ENCODE data around the gene PIP4K2C. TPM values are rescaled to one million over a fixed set of nuclear protein-coding genes. Genes with fewer than 3 reads are reported as not detected.

PIP4K2C gene
- total RNA-seq, 2 experiments from 2014 or later: 15.1 to 17.3 TPM

GRCh38 chr12:57553343-57554202, 37.4 kb upstream of the PIP4K2C start:
- ATAC-seq (ENCODE audit: poor library complexity) (no peak), DNase-seq (no peak)
- Histone ChIP-seq H3K27me3 (ENCODE audit: control insufficient read depth in 1 of 2, insufficient read depth in 2 of 2, low read length in 2 of 2) (peaks cover 4 to 8% of the 10 kb centered on the region in 2 experiments), H3K4me1 (ENCODE audit: insufficient read depth, low read length) (peaks cover 16% of the 10 kb centered on the region), H3K27ac (ENCODE audit: low read depth in 1 of 2, low read length in 2 of 2) (no peak overlapping the region), H3K4me3 (ENCODE audit: low read length) (no peak overlapping the region), H3K9me3 (ENCODE audit: control insufficient read depth in 1 of 2, insufficient read depth in 1 of 2, low read length in 2 of 2) (no peaks in the 10 kb centered on the region), H3K36me3 (ENCODE audit: insufficient read depth, low read length) (no peaks in the 10 kb centered on the region)
- Mint-ChIP-seq H3K9me3 (no peaks in the 10 kb centered on the region), H3K36me3 (ENCODE audit: low read depth) (no peaks in the 10 kb centered on the region), H3K27ac (no peak overlapping the region), H3K4me1 (ENCODE audit: low read depth) (peaks cover 8% of the 10 kb centered on the region), H3K27me3 (peaks cover 4% of the 10 kb centered on the region), H3K4me3 (no peak overlapping the region)
- no peak for TF ChIP-seq CTCF (IDR thresholded peaks at IDR 0.05)
- intact Hi-C loops (cut with DNase I, micrococcal nuclease): loop anchor here in 1 of 2 experiments (10.0 kb wide), 1 partner anchor 1009 kb away; no protein-coding TSS in a partner anchor
- ChIA-PET CTCF (no interaction called here), POLR2A (no interaction called here)

- ChIA-PET CTCF (no interaction called here), POLR2A (no interaction called here)
- Mint-ChIP-seq H3K4me1 (ENCODE audit: low read depth) (peaks cover 8% of the 10 kb centered on the region), H3K36me3 (ENCODE audit: low read depth) (no peaks in the 10 kb centered on the region), H3K27ac (no peak overlapping the region), H3K9me3 (no peaks in the 10 kb centered on the region), H3K27me3 (peaks cover 4% of the 10 kb centered on the region), H3K4me3 (no peak overlapping the region)
- H3K4me1 ChIP-seq (ENCODE audit: insufficient read depth, low read length): peaks cover 12% of the 10 kb centered on the region
- no peaks in the 10 kb centered on the region for H3K36me3 ChIP-seq (ENCODE audit: insufficient read depth, low read length)
- H3K9me3 ChIP-seq (ENCODE audit: control insufficient read depth in 1 of 2, insufficient read depth in 1 of 2, low read length in 2 of 2): no peaks in the 10 kb centered on the region
- H3K4me3 ChIP-seq (ENCODE audit: low read length): no peak overlapping the region
- DNase-seq (no peak), ATAC-seq (ENCODE audit: poor library complexity) (no peak)
- no peak overlapping the region for H3K27ac ChIP-seq (ENCODE audit: low read depth in 1 of 2, low read length in 2 of 2)
- intact Hi-C loops (cut with DNase I, micrococcal nuclease): loop anchor here in 1 of 2 experiments (10.0 kb wide), 1 partner anchor 1010 kb away; no protein-coding TSS in a partner anchor
- H3K27me3 ChIP-seq (ENCODE audit: control insufficient read depth in 1 of 2, insufficient read depth in 2 of 2, low read length in 2 of 2): peaks cover 0 to 2% of the 10 kb centered on the region in 2 experiments
- TF ChIP-seq CTCF (IDR thresholded peaks at IDR 0.05): no peak
These were observed 36.5 kb upstream of the PIP4K2C start for GRCh38 chr12:57554453-57554852.

DNA sequence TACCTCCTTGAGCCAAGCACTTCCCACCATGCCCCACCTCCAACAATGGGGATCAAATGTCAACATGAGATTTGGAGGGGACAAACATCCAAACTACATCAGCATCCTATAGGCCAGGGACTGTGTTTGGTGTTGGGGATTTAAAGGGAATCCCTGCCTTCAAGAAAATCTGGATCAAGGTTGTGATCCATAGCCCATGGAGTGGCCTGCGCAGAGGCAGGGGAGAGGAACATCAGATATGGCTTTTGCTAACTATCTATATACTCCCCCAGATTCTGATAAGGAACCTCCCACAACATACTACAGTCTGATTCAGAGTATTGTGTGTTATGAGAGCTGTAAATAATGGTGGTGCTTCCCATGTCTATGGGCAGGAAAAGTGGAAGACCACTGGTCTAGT, 36.1 kb upstream of the PIP4K2C start:
- ATAC-seq (ENCODE audit: poor library complexity) (no peak), DNase-seq (no peak)
- no peaks in the 10 kb centered on the region for H3K9me3 Mint-ChIP-seq
- Histone ChIP-seq H3K4me1 (ENCODE audit: insufficient read depth, low read length) (peaks cover 8% of the 10 kb centered on the region), H3K9me3 (ENCODE audit: control insufficient read depth in 1 of 2, insufficient read depth in 1 of 2, low read length in 2 of 2) (no peaks in the 10 kb centered on the region), H3K27ac (ENCODE audit: low read depth in 1 of 2, low read length in 2 of 2) (no peak overlapping the region), H3K27me3 (ENCODE audit: control insufficient read depth in 1 of 2, insufficient read depth in 2 of 2, low read length in 2 of 2) (peaks cover 0 to 2% of the 10 kb centered on the region in 2 experiments), H3K4me3 (ENCODE audit: low read length) (no peak overlapping the region), H3K36me3 (ENCODE audit: insufficient read depth, low read length) (no peaks in the 10 kb centered on the region)
- no peak overlapping the region for H3K4me3 Mint-ChIP-seq
- intact Hi-C loops (cut with DNase I, micrococcal nuclease): loop anchor here in 1 of 2 experiments (10.0 kb wide), 1 partner anchor 1010 kb away; no protein-coding TSS in a partner anchor
- no peak for TF ChIP-seq CTCF (IDR thresholded peaks at IDR 0.05)
- H3K27ac Mint-ChIP-seq: no peak overlapping the region
- ChIA-PET POLR2A (no interaction called here), CTCF (no interaction called here)
- H3K4me1 Mint-ChIP-seq (ENCODE audit: low read depth): peaks cover 8% of the 10 kb centered on the region
- no peaks in the 10 kb centered on the region for H3K36me3 Mint-ChIP-seq (ENCODE audit: low read depth)
- H3K27me3 Mint-ChIP-seq: peaks cover 4% of the 10 kb centered on the region
